ENCODE data around the gene COL9A1.

- TF ChIP-seq CTCF (IDR thresholded peaks at IDR 0.05): no peak
- TF ChIP-seq POLR2A (IDR thresholded peaks at IDR 0.05): no peak
- TF ChIP-seq POLR2AphosphoS5 (IDR thresholded peaks at IDR 0.05): no peak
- no peak for TF ChIP-seq EP300 (IDR thresholded peaks at IDR 0.05)
Measured at GRCh38 chr6:70234561-70235236, 68.2 kb downstream of the COL9A1 start.
